Pancreas (tissue), 10 donors: ENCODE data around the gene TMEM97. TPM values are rescaled to one million over a fixed set of nuclear protein-coding genes. Genes with fewer than 3 reads are reported as not detected.

Source experiments
- ATAC-seq, 4 donors: fragments of 200-7000 bp; cut with Tn5 transposase; one replicate each; pipeline versions ENCODE4 v1.8.0 to v1.9.1; 2020; ENCODE audit warnings: mild to moderate bottlenecking in 4 of 4, moderate library complexity in 4 of 4
- DNase-seq, 6 donors: peaks; one replicate each; pipeline ENCODE4 v3.0.0-alpha.2; 2020
- FAIRE-seq: peaks from 2 replicates; lab custom pipeline; 2012; peaks lifted over from hg19 to GRCh38; lab: Jason Lieb, UNC
- H3K27ac ChIP-seq, 4 donors: fragments of 200-600 bp; sonication (generic); 1 replicate in 3 of 4; 2 replicates in 1 of 4; pipeline versions ENCODE4 v1.5.0 to v1.8.0; 2020
- H3K27me3 ChIP-seq, 4 donors: fragments of 200-600 bp; one replicate each; pipeline ENCODE4 v1.8.0; 2021
- H3K36me3 ChIP-seq, 3 donors: fragments of 200-600 bp; sonication (generic) in 1 of 3; one replicate each; pipeline versions ENCODE4 v1.5.0 to v1.8.0; 2020 to 2021
- H3K4me1 ChIP-seq, 3 donors: fragments of 200-600 bp; one replicate each; pipeline ENCODE4 v1.8.0; 2021
- H3K4me3 ChIP-seq, 4 donors: fragments of 200-600 bp; sonication (generic) in 2 of 4; one replicate each; pipeline versions ENCODE4 v1.5.0 to v1.8.0; 2020 to 2021
- H3K9me3 ChIP-seq, 4 donors: fragments of 200-600 bp; one replicate each; pipeline ENCODE4 v1.8.0; 2021
- WGBS, 2 donors: extraction: QIAGEN DNeasy Blood & Tissue Kit; methylation state at CpG; one replicate each; pipeline ENCODE4 v1.1.7; 2013; 5-methylcytosine and 5-hydroxymethylcytosine counted together
- intact Hi-C, 3 donors: fragments of 100-400 bp; cut with DNase I; formaldehyde crosslinking; loops; one replicate each; pipeline versions ENCODE4 v1.11.1 to v1.14.2; 2022
- polyA plus RNA-seq, 2 donors: library from polyadenylated mRNA; stranded (reverse); fragments of 200-250 nt; gene quantifications; one replicate each; pipeline ENCODE4 v1.2.3, GENCODE V29; 2013
- total RNA-seq, 6 donors: library from RNA; stranded (reverse); fragmentation: NEBNext Ultra II Directional in 4 of 6; extraction: Animal tissue kit (Norgen Biotek cat#: 25700) in 4 of 6; gene quantifications; one replicate each; pipeline versions ENCODE4 v1.2.1 to v1.2.4, GENCODE V29; 2021 to 2023
- TF ChIP-seq, protein P1 (sequence below), 4 donors: fragments of 200-600 bp; sonication (generic) in 3 of 4; IDR thresholded peaks; one replicate each; pipeline versions ENCODE4 v1.5.0 to v1.8.0; 2021; ENCODE audit warnings: antibody characterized with exemption in 4 of 4
- donor health status: healthy with polysubstance abuse.
- donor health status: DM: no; HTN: no; CAD: no; lungs with moderate emphysema.
- donor health status: DM: no; HTN: no; CAD: no.
- donor health status: control.
- donor health status: control.
- donor health status: Bipolar disorder and iron deficiency.
- donor health status: DM: yes; HTN: yes; CAD: no.
- donor health status: DM: no; HTN: no; CAD: no.
- donor health status: DM: no; HTN: no; CAD: no.
- donor health status: DM: yes; HTN: yes; CAD: no.

Gene TMEM97
- total and polyA plus RNA-seq, 8 donors: 13.1 to 129 (median 102) TPM

- Histone ChIP-seq H3K27me3 (no peaks in the 10 kb centered on the region), H3K4me1 (peaks cover 30 to 43% (median 32%) of the 10 kb centered on the region in 3 donors), H3K36me3 (peaks cover 5 to 53% (median 27%) of the 10 kb centered on the region in 3 donors), H3K9me3 (no peaks in the 10 kb centered on the region), H3K27ac (peak overlapping the region; percentile 63 to 83 (median 74)), H3K4me3 (no peak overlapping the region)
- TF ChIP-seq, protein P1, sequence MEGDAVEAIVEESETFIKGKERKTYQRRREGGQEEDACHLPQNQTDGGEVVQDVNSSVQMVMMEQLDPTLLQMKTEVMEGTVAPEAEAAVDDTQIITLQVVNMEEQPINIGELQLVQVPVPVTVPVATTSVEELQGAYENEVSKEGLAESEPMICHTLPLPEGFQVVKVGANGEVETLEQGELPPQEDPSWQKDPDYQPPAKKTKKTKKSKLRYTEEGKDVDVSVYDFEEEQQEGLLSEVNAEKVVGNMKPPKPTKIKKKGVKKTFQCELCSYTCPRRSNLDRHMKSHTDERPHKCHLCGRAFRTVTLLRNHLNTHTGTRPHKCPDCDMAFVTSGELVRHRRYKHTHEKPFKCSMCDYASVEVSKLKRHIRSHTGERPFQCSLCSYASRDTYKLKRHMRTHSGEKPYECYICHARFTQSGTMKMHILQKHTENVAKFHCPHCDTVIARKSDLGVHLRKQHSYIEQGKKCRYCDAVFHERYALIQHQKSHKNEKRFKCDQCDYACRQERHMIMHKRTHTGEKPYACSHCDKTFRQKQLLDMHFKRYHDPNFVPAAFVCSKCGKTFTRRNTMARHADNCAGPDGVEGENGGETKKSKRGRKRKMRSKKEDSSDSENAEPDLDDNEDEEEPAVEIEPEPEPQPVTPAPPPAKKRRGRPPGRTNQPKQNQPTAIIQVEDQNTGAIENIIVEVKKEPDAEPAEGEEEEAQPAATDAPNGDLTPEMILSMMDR (IDR thresholded peaks at IDR 0.05): peak in 3 of 4 donors; percentile 17 to 29 (median 24)
- DNase-seq (peak in 4 of 6 donors; percentile 62 to 83 (median 76)), ATAC-seq (peak; percentile 75 to 82 (median 81)), FAIRE-seq (no peak)
- 12 to 15% methylated on average over 7 of the region's 7 CpGs for WGBS, 2 donors
- intact Hi-C loops: no loop called here
Observed at GRCh38 chr17:28346746-28347246, 27.8 kb downstream of the TMEM97 start.

- DNase-seq (peak in 3 of 6 donors; percentile 42 to 53 (median 47)), FAIRE-seq (no peak), ATAC-seq (peak; percentile 5 to 30 (median 22))
- Histone ChIP-seq H3K27ac (peak overlapping the region; percentile 46 to 83 (median 74)), H3K9me3 (no peaks in the 10 kb centered on the region), H3K4me3 (peak overlapping the region in 1 of 4 donors; percentile 14), H3K27me3 (no peaks in the 10 kb centered on the region), H3K36me3 (peaks cover 5 to 53% (median 21%) of the 10 kb centered on the region in 3 donors), H3K4me1 (peaks cover 30 to 43% (median 32%) of the 10 kb centered on the region in 3 donors)
- TF ChIP-seq, protein P1 (IDR thresholded peaks at IDR 0.05): no peak
- 34 to 35% methylated on average over 8 of the region's 8 CpGs for WGBS, 2 donors
- intact Hi-C loops: no loop called here
Observed at GRCh38 chr17:28347261-28347891, 28.4 kb downstream of the TMEM97 start.

GRCh38 chr17:28348979-28349378 is 30.0 kb downstream of the TMEM97 start:
- WGBS, 2 donors: 71 to 78% methylated on average over 3 of the region's 3 CpGs
- H3K9me3 ChIP-seq: no peaks in the 10 kb centered on the region
- intact Hi-C loops: no loop called here
- H3K27ac ChIP-seq: no peak overlapping the region
- no peak for DNase-seq
- no peaks in the 10 kb centered on the region for H3K27me3 ChIP-seq
- TF ChIP-seq, protein P1 (IDR thresholded peaks at IDR 0.05): no peak
- ATAC-seq: no peak
- no peak overlapping the region for H3K4me3 ChIP-seq
- peaks cover 30 to 43% (median 32%) of the 10 kb centered on the region in 3 donors for H3K4me1 ChIP-seq
- FAIRE-seq: no peak
- peaks cover 5 to 52% (median 27%) of the 10 kb centered on the region in 3 donors for H3K36me3 ChIP-seq

- H3K9me3 ChIP-seq: no peaks in the 10 kb centered on the region
- FAIRE-seq (no peak), DNase-seq (no peak), ATAC-seq (no peak)
- H3K27ac ChIP-seq: no peak overlapping the region
- peaks cover 0 to 50% (median 27%) of the 10 kb centered on the region in 3 donors for H3K36me3 ChIP-seq
- intact Hi-C loops: no loop called here
- peaks cover 26 to 34% (median 28%) of the 10 kb centered on the region in 3 donors for H3K4me1 ChIP-seq
- WGBS, 2 donors: 84 to 86% methylated on average over 7 of the region's 7 CpGs
- H3K4me3 ChIP-seq: no peak overlapping the region
- H3K27me3 ChIP-seq: no peaks in the 10 kb centered on the region
- TF ChIP-seq, protein P1 (IDR thresholded peaks at IDR 0.05): no peak
Observed at GRCh38 chr17:28350271-28350670, 31.3 kb downstream of the TMEM97 start.
